ENCODE measurements around the gene FAM131C. TPM values are rescaled to one million over a fixed set of nuclear protein-coding genes. Genes with fewer than 3 reads are reported as not detected.
"Not testable (repeated sequence)": the region's sequence is repeated elsewhere in the genome, so short reads cannot be mapped to it uniquely, and the experiment has no call there.

Gene FAM131C
- polyA plus RNA-seq, 4 donors = 0.21 to 1.6 (median 0.45) TPM; not detected in 1

DNA sequence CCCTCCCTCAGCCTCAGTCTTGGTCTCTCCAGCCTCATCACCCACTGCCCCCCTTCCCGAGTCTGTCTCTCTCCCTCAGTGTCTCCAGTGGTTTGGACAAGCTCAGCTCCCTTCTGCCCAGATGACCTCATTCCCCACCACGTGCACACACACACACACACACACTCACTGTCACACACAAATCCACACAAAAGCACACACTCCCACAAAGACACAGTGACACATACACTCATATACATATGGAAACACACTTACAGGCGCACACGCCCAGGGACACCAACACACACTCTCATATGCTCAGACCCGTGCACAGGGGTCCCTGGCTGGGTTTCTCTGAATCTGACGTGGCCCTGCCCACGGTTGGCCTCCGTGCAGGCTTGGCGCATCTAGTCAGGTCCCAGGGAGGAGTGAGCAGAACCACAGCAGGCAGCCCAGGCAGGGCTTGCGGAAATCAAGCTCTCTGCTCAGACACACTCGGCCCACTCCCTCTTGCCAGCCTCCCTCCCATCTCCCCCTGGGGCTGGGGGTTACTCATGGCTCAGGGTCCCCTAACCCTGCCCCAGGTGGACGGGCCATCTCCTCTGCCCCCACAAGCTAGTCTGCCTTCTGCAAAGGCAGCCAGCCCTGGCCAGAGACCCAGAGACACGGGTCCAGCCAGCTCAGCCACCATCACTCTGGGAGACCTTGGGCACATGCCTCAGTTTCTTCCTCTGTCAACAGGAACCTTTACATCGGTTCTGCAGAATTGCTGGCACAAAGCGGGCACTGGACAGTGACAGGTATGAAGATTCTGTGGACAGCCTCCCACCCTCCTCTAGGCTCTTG is 38.5 kb upstream of the FAM131C start:
- H3K4me3 ChIP-seq (ENCODE audit: low read depth in 1 of 3, low read length in 3 of 3) = no peak overlapping the region
- H3K36me3 ChIP-seq (ENCODE audit: control insufficient read depth in 3 of 3, insufficient read depth in 2 of 3, low read depth in 1 of 3, low read length in 3 of 3) = no peaks in the 10 kb centered on the region
- FAIRE-seq = no peak
- DNase-seq = no peak
- peaks cover 0 to 18% of the 10 kb centered on the region in 2 donors for H3K9me3 ChIP-seq (ENCODE audit: control insufficient read depth in 2 of 2, insufficient read depth in 1 of 2, low read depth in 1 of 2, low read length in 1 of 2)
- peak overlapping the region in 1 of 3 donors; percentile 22 for H3K27ac ChIP-seq (ENCODE audit: low read depth in 1 of 3, low read length in 2 of 3)
- peaks cover 0 to 2% (median 0%) of the 10 kb centered on the region in 3 donors for H3K27me3 ChIP-seq (ENCODE audit: control insufficient read depth in 3 of 3, insufficient read depth in 3 of 3, low read length in 3 of 3)
- H3K4me1 ChIP-seq (ENCODE audit: control insufficient read depth in 3 of 3, insufficient read depth in 2 of 3, low read depth in 1 of 3, low read length in 2 of 3) = peaks cover 0 to 22% (median 0%) of the 10 kb centered on the region in 3 donors
- WGBS, 3 donors = 66 to 73% (median 71%) methylated on average over 15 of the region's 15 CpGs

GRCh38 chr1:16110884-16111283 is 37.4 kb upstream of the FAM131C start:
- Histone ChIP-seq H3K4me1 (ENCODE audit: control insufficient read depth in 3 of 3, insufficient read depth in 2 of 3, low read depth in 1 of 3, low read length in 2 of 3) (peaks cover 0 to 22% (median 0%) of the 10 kb centered on the region in 3 donors), H3K4me3 (ENCODE audit: low read depth in 1 of 3, low read length in 3 of 3) (no peak overlapping the region), H3K27ac (ENCODE audit: low read depth in 1 of 3, low read length in 2 of 3) (no peak overlapping the region), H3K27me3 (ENCODE audit: control insufficient read depth in 3 of 3, insufficient read depth in 3 of 3, low read length in 3 of 3) (peaks cover 0 to 2% (median 0%) of the 10 kb centered on the region in 3 donors), H3K9me3 (ENCODE audit: control insufficient read depth in 2 of 2, insufficient read depth in 1 of 2, low read depth in 1 of 2, low read length in 1 of 2) (peaks cover 0 to 18% of the 10 kb centered on the region in 2 donors), H3K36me3 (ENCODE audit: control insufficient read depth in 3 of 3, insufficient read depth in 2 of 3, low read depth in 1 of 3, low read length in 3 of 3) (no peaks in the 10 kb centered on the region)
- FAIRE-seq (no peak), DNase-seq (no peak)
- WGBS, 3 donors = 84 to 94% (median 87%) methylated on average over 5 to 7 of the region's 7 CpGs

- Histone ChIP-seq H3K27me3 (ENCODE audit: control insufficient read depth in 3 of 3, insufficient read depth in 3 of 3, low read length in 3 of 3) (peaks cover 0 to 2% (median 0%) of the 10 kb centered on the region in 3 donors), H3K27ac (ENCODE audit: low read depth in 1 of 3, low read length in 2 of 3) (no peak overlapping the region), H3K9me3 (ENCODE audit: control insufficient read depth in 2 of 2, insufficient read depth in 1 of 2, low read depth in 1 of 2, low read length in 1 of 2) (peaks cover 0 to 18% of the 10 kb centered on the region in 2 donors), H3K4me1 (ENCODE audit: control insufficient read depth in 3 of 3, insufficient read depth in 2 of 3, low read depth in 1 of 3, low read length in 2 of 3) (peaks cover 0 to 22% (median 0%) of the 10 kb centered on the region in 3 donors), H3K4me3 (ENCODE audit: low read depth in 1 of 3, low read length in 3 of 3) (no peak overlapping the region), H3K36me3 (ENCODE audit: control insufficient read depth in 3 of 3, insufficient read depth in 2 of 3, low read depth in 1 of 3, low read length in 3 of 3) (no peaks in the 10 kb centered on the region)
- DNase-seq (no peak), FAIRE-seq (no peak)
- WGBS, 3 donors = 71 to 87% (median 85%) methylated on average over 6 of the region's 6 CpGs
These were observed 37.0 kb upstream of the FAM131C start for GRCh38 chr1:16110456-16110855.

DNA sequence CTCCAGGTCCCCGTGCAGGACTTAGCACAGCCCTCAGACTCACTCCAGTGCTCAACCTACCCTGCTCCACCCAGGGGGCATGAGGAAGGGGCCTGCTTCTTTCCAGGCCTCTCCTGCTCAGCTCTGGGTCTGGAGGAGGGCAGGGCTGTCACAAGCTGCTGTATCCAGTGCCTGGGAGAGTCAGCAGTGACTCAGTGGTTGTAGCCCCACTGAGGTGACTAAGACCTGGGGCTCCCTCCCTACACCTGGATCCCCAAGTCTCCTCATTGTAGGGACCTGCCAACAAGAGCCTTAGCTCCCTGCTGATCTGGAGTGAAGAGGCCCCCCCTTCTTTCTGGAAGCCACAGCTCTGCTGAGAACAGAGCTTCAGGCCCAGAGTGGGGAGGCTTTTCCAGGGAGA is 36.1 kb upstream of the FAM131C start:
- peaks cover 0 to 2% (median 0%) of the 10 kb centered on the region in 3 donors for H3K27me3 ChIP-seq (ENCODE audit: control insufficient read depth in 3 of 3, insufficient read depth in 3 of 3, low read length in 3 of 3)
- H3K4me3 ChIP-seq (ENCODE audit: low read depth in 1 of 3, low read length in 3 of 3) = no peak overlapping the region
- FAIRE-seq (no peak), DNase-seq (no peak)
- WGBS, 3 donors = 69 to 89% (median 88%) methylated on average over 1 of the region's 1 CpG
- no peaks in the 10 kb centered on the region for H3K36me3 ChIP-seq (ENCODE audit: control insufficient read depth in 3 of 3, insufficient read depth in 2 of 3, low read depth in 1 of 3, low read length in 3 of 3)
- H3K9me3 ChIP-seq (ENCODE audit: control insufficient read depth in 2 of 2, insufficient read depth in 1 of 2, low read depth in 1 of 2, low read length in 1 of 2) = peaks cover 0 to 18% of the 10 kb centered on the region in 2 donors
- H3K4me1 ChIP-seq (ENCODE audit: control insufficient read depth in 3 of 3, insufficient read depth in 2 of 3, low read depth in 1 of 3, low read length in 2 of 3) = peaks cover 0 to 22% (median 0%) of the 10 kb centered on the region in 3 donors
- H3K27ac ChIP-seq (ENCODE audit: low read depth in 1 of 3, low read length in 2 of 3) = no peak overlapping the region

- not testable (repeated sequence) for H3K4me1 ChIP-seq (ENCODE audit: control insufficient read depth in 3 of 3, insufficient read depth in 2 of 3, low read depth in 1 of 3, low read length in 2 of 3); H3K27me3 ChIP-seq (ENCODE audit: control insufficient read depth in 3 of 3, insufficient read depth in 3 of 3, low read length in 3 of 3); H3K27ac ChIP-seq (ENCODE audit: low read depth in 1 of 3, low read length in 2 of 3); FAIRE-seq; DNase-seq; H3K36me3 ChIP-seq (ENCODE audit: control insufficient read depth in 3 of 3, insufficient read depth in 2 of 3, low read depth in 1 of 3, low read length in 3 of 3); H3K4me3 ChIP-seq (ENCODE audit: low read depth in 1 of 3, low read length in 3 of 3)
- H3K9me3 ChIP-seq (ENCODE audit: control insufficient read depth in 2 of 2, insufficient read depth in 1 of 2, low read depth in 1 of 2, low read length in 1 of 2) = peaks cover 0 to 18% of the 10 kb centered on the region in 2 donors
- 67 to 80% (median 70%) methylated on average over 5 of the region's 5 CpGs for WGBS, 3 donors
These were observed 33.6 kb upstream of the FAM131C start for GRCh38 chr1:16107039-16107438.

DNA sequence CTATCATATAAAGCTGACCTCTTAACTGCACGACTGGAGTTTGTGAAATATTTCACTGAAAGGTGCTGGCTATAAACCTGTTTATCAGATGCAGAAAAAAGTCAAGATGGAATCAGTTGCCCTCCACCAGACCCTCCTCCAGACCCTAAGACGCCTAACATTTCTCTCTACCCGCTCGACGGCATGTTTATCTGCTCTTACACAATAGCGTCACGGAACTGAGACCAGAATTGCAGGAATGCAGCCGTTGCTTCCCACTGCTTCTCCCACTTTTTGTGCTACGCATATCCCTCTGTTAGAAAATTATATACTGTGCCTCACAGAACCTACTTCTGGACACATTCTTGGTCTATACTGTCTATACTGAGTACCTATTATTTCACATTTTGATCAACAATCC is 28.2 kb upstream of the FAM131C start:
- no peak for FAIRE-seq

GRCh38 chr1:16099412-16099811 is 26.0 kb upstream of the FAM131C start:
- no peak overlapping the region for H3K4me3 ChIP-seq (ENCODE audit: low read depth in 1 of 3, low read length in 3 of 3)
- 89 to 100% (median 92%) methylated on average over 1 of the region's 1 CpG for WGBS, 3 donors
- peaks cover 0 to 7% (median 0%) of the 10 kb centered on the region in 3 donors for H3K4me1 ChIP-seq (ENCODE audit: control insufficient read depth in 3 of 3, insufficient read depth in 2 of 3, low read depth in 1 of 3, low read length in 2 of 3)
- no peak for DNase-seq
- peaks cover 0 to 3% of the 10 kb centered on the region in 2 donors for H3K9me3 ChIP-seq (ENCODE audit: control insufficient read depth in 2 of 2, insufficient read depth in 1 of 2, low read depth in 1 of 2, low read length in 1 of 2)
- no peak overlapping the region for H3K27ac ChIP-seq (ENCODE audit: low read depth in 1 of 3, low read length in 2 of 3)
- H3K36me3 ChIP-seq (ENCODE audit: control insufficient read depth in 3 of 3, insufficient read depth in 2 of 3, low read depth in 1 of 3, low read length in 3 of 3) = no peaks in the 10 kb centered on the region
- peaks cover 0 to 4% (median 2%) of the 10 kb centered on the region in 3 donors for H3K27me3 ChIP-seq (ENCODE audit: control insufficient read depth in 3 of 3, insufficient read depth in 3 of 3, low read length in 3 of 3)
- no peak for FAIRE-seq

More for the DNA sequence above, 28.2 kb upstream of the FAM131C start:
- 43 to 50% (median 46%) methylated on average over 9 of the region's 9 CpGs for WGBS, 3 donors
- H3K36me3 ChIP-seq (ENCODE audit: control insufficient read depth in 3 of 3, insufficient read depth in 2 of 3, low read depth in 1 of 3, low read length in 3 of 3) = no peaks in the 10 kb centered on the region
- no peak overlapping the region for H3K27ac ChIP-seq (ENCODE audit: low read depth in 1 of 3, low read length in 2 of 3)
- no peak overlapping the region for H3K4me3 ChIP-seq (ENCODE audit: low read depth in 1 of 3, low read length in 3 of 3)
- H3K4me1 ChIP-seq (ENCODE audit: control insufficient read depth in 3 of 3, insufficient read depth in 2 of 3, low read depth in 1 of 3, low read length in 2 of 3) = peaks cover 0 to 7% (median 0%) of the 10 kb centered on the region in 3 donors
- H3K9me3 ChIP-seq (ENCODE audit: control insufficient read depth in 2 of 2, insufficient read depth in 1 of 2, low read depth in 1 of 2, low read length in 1 of 2) = peaks cover 0 to 3% of the 10 kb centered on the region in 2 donors
- DNase-seq = no peak
- no peaks in the 10 kb centered on the region for H3K27me3 ChIP-seq (ENCODE audit: control insufficient read depth in 3 of 3, insufficient read depth in 3 of 3, low read length in 3 of 3)

DNA sequence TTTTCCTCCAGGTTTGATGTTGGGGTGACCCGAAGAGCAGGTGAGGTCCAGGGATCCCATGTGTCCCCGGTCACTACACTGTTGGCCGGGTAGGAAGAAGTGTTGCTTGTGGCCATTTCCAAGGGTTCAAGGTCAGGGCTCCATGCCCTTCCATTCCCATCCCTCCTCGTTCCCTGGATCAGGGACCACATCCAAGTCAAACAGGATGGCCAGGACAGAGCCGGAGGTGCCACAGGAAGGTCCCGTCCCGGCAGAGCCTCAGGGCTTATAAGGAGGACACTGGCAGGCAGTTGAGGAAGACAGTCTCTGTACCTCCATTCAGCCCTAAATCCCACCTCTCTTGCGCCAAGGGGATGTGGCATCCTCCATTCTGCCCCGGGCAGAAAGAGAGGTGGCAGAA is 22.0 kb upstream of the FAM131C start:
- 58 to 78% (median 70%) methylated on average over 9 of the region's 9 CpGs for WGBS, 3 donors
- peaks cover 0 to 3% of the 10 kb centered on the region in 2 donors for H3K9me3 ChIP-seq (ENCODE audit: control insufficient read depth in 2 of 2, insufficient read depth in 1 of 2, low read depth in 1 of 2, low read length in 1 of 2)

More for the DNA sequence above, 22.0 kb upstream of the FAM131C start:
- FAIRE-seq (no peak), DNase-seq (no peak)
- no peak overlapping the region for H3K27ac ChIP-seq (ENCODE audit: low read depth in 1 of 3, low read length in 2 of 3)
- H3K4me3 ChIP-seq (ENCODE audit: low read depth in 1 of 3, low read length in 3 of 3) = no peak overlapping the region
- peaks cover 0 to 3% (median 0%) of the 10 kb centered on the region in 3 donors for H3K4me1 ChIP-seq (ENCODE audit: control insufficient read depth in 3 of 3, insufficient read depth in 2 of 3, low read depth in 1 of 3, low read length in 2 of 3)
- peaks cover 0 to 4% (median 2%) of the 10 kb centered on the region in 3 donors for H3K27me3 ChIP-seq (ENCODE audit: control insufficient read depth in 3 of 3, insufficient read depth in 3 of 3, low read length in 3 of 3)
- H3K36me3 ChIP-seq (ENCODE audit: control insufficient read depth in 3 of 3, insufficient read depth in 2 of 3, low read depth in 1 of 3, low read length in 3 of 3) = no peaks in the 10 kb centered on the region

Measured in small intestine (tissue), 7 donors.